Measurements from ENCODE around the gene MAGEA1. TPM values are rescaled to one million over a fixed set of nuclear protein-coding genes. Genes with fewer than 3 reads are reported as not detected.
"Not testable (repeated sequence)": the region's sequence is repeated elsewhere in the genome, so short reads cannot be mapped to it uniquely, and the experiment has no call there.

The MAGEA1 gene
- not detected for total RNA-seq

DNA sequence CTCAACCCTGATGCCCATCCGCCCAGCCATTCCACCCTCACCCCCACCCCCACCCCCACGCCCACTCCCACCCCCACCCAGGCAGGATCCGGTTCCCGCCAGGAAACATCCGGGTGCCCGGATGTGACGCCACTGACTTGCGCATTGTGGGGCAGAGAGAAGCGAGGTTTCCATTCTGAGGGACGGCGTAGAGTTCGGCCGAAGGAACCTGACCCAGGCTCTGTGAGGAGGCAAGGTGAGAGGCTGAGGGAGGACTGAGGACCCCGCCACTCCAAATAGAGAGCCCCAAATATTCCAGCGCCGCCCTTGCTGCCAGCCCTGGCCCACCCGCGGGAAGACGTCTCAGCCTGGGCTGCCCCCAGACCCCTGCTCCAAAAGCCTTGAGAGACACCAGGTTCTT, at the start of gene MAGEA1:
Gene MAGEA1 (plus strand): TSS at position 154 of the 400 bp plus-strand sequence. CDS start 3,106 bp downstream, outside the sequence.
- no peak within 1 kb of the TSS for H3K4me3 ChIP-seq
- no peak for TF ChIP-seq CTCF (IDR thresholded peaks at IDR 0.05)
- DNase-seq (ENCODE audit: low spot score) (no peak), ATAC-seq (ENCODE audit: insufficient number of reproducible peaks, low FRiP score, low read depth) (no peak)
- no peaks in the 10 kb centered on the region for H3K9me3 ChIP-seq
- no peak within 1 kb of the TSS for H3K27ac ChIP-seq
- H3K27me3 ChIP-seq (replicated peaks; ENCODE audit: insufficient read depth): no peaks in the 10 kb centered on the region
- no peaks in the 10 kb centered on the region for H3K4me1 ChIP-seq (ENCODE audit: control insufficient read depth in 1 of 2, low read depth in 2 of 2)
- no peaks in the 10 kb centered on the region for H3K36me3 ChIP-seq

- H3K4me3 ChIP-seq; H3K36me3 ChIP-seq; H3K27ac ChIP-seq; H3K27me3 ChIP-seq (replicated peaks; ENCODE audit: insufficient read depth); ATAC-seq (ENCODE audit: insufficient number of reproducible peaks, low FRiP score, low read depth); H3K9me3 ChIP-seq; H3K4me1 ChIP-seq (ENCODE audit: control insufficient read depth in 1 of 2, low read depth in 2 of 2); DNase-seq (ENCODE audit: low spot score): not testable (repeated sequence)
Measured at GRCh38 chrX:153132924-153133323, 46.2 kb upstream of the MAGEA1 start.

DNA sequence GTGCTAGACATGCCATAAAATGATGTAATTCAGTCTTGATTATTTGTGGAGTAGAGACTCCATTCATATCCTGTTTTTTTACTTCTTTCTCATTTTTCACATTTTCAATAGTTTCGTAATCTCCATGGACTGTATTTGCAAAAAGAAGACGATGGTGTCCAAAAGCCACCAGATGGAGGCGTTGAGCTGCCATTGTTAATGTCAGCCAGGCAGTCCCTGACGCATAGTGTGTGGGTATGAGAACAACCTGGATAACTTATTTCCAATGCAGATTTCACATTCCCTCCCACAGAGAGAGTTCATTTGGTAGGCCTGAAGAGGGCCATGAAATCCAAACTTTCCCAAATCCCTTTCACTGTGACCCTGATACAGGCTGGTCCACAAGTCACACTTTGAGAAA, 40.0 kb upstream of the MAGEA1 start:
- not testable (repeated sequence) for DNase-seq (ENCODE audit: low spot score); H3K4me3 ChIP-seq; H3K4me1 ChIP-seq (ENCODE audit: control insufficient read depth in 1 of 2, low read depth in 2 of 2); ATAC-seq (ENCODE audit: insufficient number of reproducible peaks, low FRiP score, low read depth); H3K9me3 ChIP-seq; H3K36me3 ChIP-seq; H3K27me3 ChIP-seq (replicated peaks; ENCODE audit: insufficient read depth); H3K27ac ChIP-seq

DNA sequence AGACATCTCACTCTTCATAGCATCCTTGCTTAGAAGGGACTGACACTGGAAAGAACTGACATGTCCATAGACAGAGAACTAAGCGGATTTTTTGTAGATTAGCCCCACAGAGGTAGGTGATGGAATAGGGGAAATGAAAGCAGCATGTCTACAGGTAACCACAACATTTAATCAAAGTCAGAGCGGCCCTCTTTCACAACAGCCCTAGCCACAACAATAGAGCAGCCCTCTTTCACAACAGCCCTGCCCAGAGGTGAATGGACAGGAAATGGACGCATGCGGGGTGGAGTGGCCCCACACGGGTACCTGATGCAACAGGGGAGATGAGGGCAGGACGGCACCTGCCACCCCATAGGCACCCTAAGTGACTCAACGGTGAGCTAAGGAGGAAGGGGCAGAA, 32.8 kb upstream of the MAGEA1 start:
- H3K9me3 ChIP-seq; DNase-seq (ENCODE audit: low spot score); H3K36me3 ChIP-seq; H3K4me3 ChIP-seq; H3K27me3 ChIP-seq (replicated peaks; ENCODE audit: insufficient read depth); ATAC-seq (ENCODE audit: insufficient number of reproducible peaks, low FRiP score, low read depth); H3K27ac ChIP-seq; H3K4me1 ChIP-seq (ENCODE audit: control insufficient read depth in 1 of 2, low read depth in 2 of 2): not testable (repeated sequence)

- Histone ChIP-seq H3K27ac (no peak overlapping the region), H3K27me3 (replicated peaks; ENCODE audit: insufficient read depth) (no peaks in the 10 kb centered on the region), H3K36me3 (no peaks in the 10 kb centered on the region), H3K4me1 (ENCODE audit: control insufficient read depth in 1 of 2, low read depth in 2 of 2) (no peaks in the 10 kb centered on the region), H3K9me3 (no peaks in the 10 kb centered on the region), H3K4me3 (no peak overlapping the region)
- TF ChIP-seq CTCF (IDR thresholded peaks at IDR 0.05): no peak
- DNase-seq (ENCODE audit: low spot score): no peak
- no peak for ATAC-seq (ENCODE audit: insufficient number of reproducible peaks, low FRiP score, low read depth)
Measured at GRCh38 chrX:153153516-153153915, 25.6 kb upstream of the MAGEA1 start.

GRCh38 chrX:153157450-153157849, 21.6 kb upstream of the MAGEA1 start:
- Histone ChIP-seq H3K9me3 (no peaks in the 10 kb centered on the region), H3K4me1 (ENCODE audit: control insufficient read depth in 1 of 2, low read depth in 2 of 2) (no peaks in the 10 kb centered on the region), H3K27ac (no peak overlapping the region), H3K4me3 (no peak overlapping the region), H3K36me3 (no peaks in the 10 kb centered on the region), H3K27me3 (replicated peaks; ENCODE audit: insufficient read depth) (no peaks in the 10 kb centered on the region)
- DNase-seq (ENCODE audit: low spot score) (no peak), ATAC-seq (ENCODE audit: insufficient number of reproducible peaks, low FRiP score, low read depth) (no peak)
- no peak for TF ChIP-seq CTCF (IDR thresholded peaks at IDR 0.05)

DNA sequence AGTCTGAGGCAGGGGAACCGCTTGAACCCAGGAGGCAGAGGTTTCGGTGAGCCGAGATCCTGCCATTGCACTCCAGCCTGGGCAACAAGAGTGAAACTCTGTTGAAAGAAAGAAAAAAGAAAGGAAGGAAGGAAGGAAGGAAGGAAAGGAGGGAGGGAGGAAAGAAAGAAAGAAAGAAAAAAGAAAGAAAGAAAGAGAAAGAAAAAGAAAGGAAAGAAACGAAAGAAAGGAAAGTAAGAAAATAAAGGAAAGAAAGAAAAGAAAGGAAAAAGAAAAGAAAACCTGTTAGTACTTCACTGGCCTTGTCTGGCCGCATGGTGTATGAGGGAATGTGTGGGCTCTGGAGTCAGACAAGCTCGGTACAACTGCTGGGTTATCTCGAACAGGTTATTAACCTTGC, 20.8 kb upstream of the MAGEA1 start:
- no peak overlapping the region for H3K4me3 ChIP-seq

More for the DNA sequence above, 20.8 kb upstream of the MAGEA1 start:
- Histone ChIP-seq H3K27ac (no peak overlapping the region), H3K9me3 (no peaks in the 10 kb centered on the region), H3K4me1 (ENCODE audit: control insufficient read depth in 1 of 2, low read depth in 2 of 2) (no peaks in the 10 kb centered on the region), H3K27me3 (replicated peaks; ENCODE audit: insufficient read depth) (no peaks in the 10 kb centered on the region), H3K36me3 (no peaks in the 10 kb centered on the region)
- no peak for TF ChIP-seq CTCF (IDR thresholded peaks at IDR 0.05)
- ATAC-seq (ENCODE audit: insufficient number of reproducible peaks, low FRiP score, low read depth) (no peak), DNase-seq (ENCODE audit: low spot score) (no peak)

All from thoracic aorta (tissue), 2 donors.